Measurements from ENCODE around the gene CSTPP1.

- TF ChIP-seq POLR2AphosphoS5 (IDR thresholded peaks at IDR 0.05; ENCODE audit: low read depth, low read length) = no peak
- TF ChIP-seq REST (IDR thresholded peaks at IDR 0.05; ENCODE audit: insufficient read depth in 1 of 2, low read depth in 2 of 2, low read length in 2 of 2) = no peak
These were observed 266.0 kb downstream of the CSTPP1 start for GRCh38 chr11:47202576-47202975.

Data from PFSK-1 (cell line).